GM23338 (cell line): ENCODE results near the gene PTBP2. TPM values are rescaled to one million over a fixed set of nuclear protein-coding genes. Genes with fewer than 3 reads are reported as not detected.

Source experiments
- ATAC-seq: fragments of 200-7000 bp; cut with Tn5 transposase; 3 replicates; pipeline ENCODE4 v1.9.1; 2020
- DNase-seq: peaks from one replicate; pipeline ENCODE4 v3.0.0-alpha.2; 2015; ENCODE audit warnings: low spot score
- H2AFZ ChIP-seq: fragments of 200-600 bp; sonication (generic); 2 replicates; pipeline ENCODE4 v1.8.0; 2016; ENCODE audit warnings: antibody characterized with exemption, mild to moderate bottlenecking, moderate library complexity
- H3F3A ChIP-seq: fragments of 200-600 bp; sonication (generic); replicated peaks from 2 replicates; pipeline ENCODE4 v1.8.0; 2017; ENCODE audit warnings: antibody characterized with exemption, mixed run types, low read depth
- H3K27ac ChIP-seq: fragments of 200-600 bp; sonication (generic); 2 replicates; pipeline ENCODE4 v1.6.1; 2016; ENCODE audit warnings: low read depth
- H3K27me3 ChIP-seq: fragments of 200-600 bp; sonication (generic); 2 replicates; pipeline ENCODE4 v1.8.0; 2016; ENCODE audit warnings: mild to moderate bottlenecking, mixed run types, moderate library complexity; ENCODE audit not compliant: insufficient read depth
- H3K36me3 ChIP-seq: fragments of 200-600 bp; sonication (generic); 2 replicates; pipeline ENCODE4 v1.8.0; 2016; ENCODE audit warnings: mild to moderate bottlenecking; ENCODE audit not compliant: insufficient read depth
- H3K4me1 ChIP-seq: fragments of 200-600 bp; sonication (generic); 2 replicates; pipeline ENCODE4 v1.8.0; 2016; ENCODE audit warnings: mild to moderate bottlenecking, moderate library complexity; ENCODE audit not compliant: insufficient read depth
- H3K4me2 ChIP-seq: fragments of 200-600 bp; sonication (generic); 2 replicates; pipeline ENCODE4 v1.7.1; 2017; ENCODE audit warnings: mixed run types
- H3K4me3 ChIP-seq: fragments of 200-600 bp; sonication (generic); 2 replicates; pipeline ENCODE4 v1.6.1; 2016; ENCODE audit warnings: mixed run types
- H3K79me2 ChIP-seq: fragments of 200-600 bp; sonication (generic); replicated peaks from 2 replicates; pipeline ENCODE4 v1.8.0; 2017; ENCODE audit warnings: mild to moderate bottlenecking; ENCODE audit not compliant: insufficient read depth
- H3K9me2 ChIP-seq: fragments of 200-600 bp; sonication (generic); 2 replicates; pipeline ENCODE4 v1.8.0; 2017; ENCODE audit not compliant: insufficient read depth
- H4K20me1 ChIP-seq: fragments of 200-600 bp; sonication (generic); replicated peaks from 2 replicates; pipeline ENCODE4 v1.8.0; 2017; ENCODE audit warnings: mild to moderate bottlenecking; ENCODE audit not compliant: insufficient read depth
- H3K27ac Mint-ChIP-seq: 2 replicates; pipeline ENCODE4 v1.8.0; 2020; ENCODE audit warnings: inconsistent platforms, mild to moderate bottlenecking, moderate library complexity, mixed read lengths
- H3K27me3 Mint-ChIP-seq: 3 replicates; pipeline ENCODE4 v1.8.0; 2022; ENCODE audit warnings: low read depth, mild to moderate bottlenecking, moderate library complexity, mixed read lengths, inconsistent platforms; ENCODE audit not compliant: insufficient read depth, poor library complexity
- H3K36me3 Mint-ChIP-seq: 3 replicates; pipeline ENCODE4 v1.8.0; 2021; ENCODE audit warnings: low read depth, mild to moderate bottlenecking, inconsistent platforms, moderate library complexity, mixed read lengths
- H3K4me1 Mint-ChIP-seq: 3 replicates; pipeline ENCODE4 v1.8.0; 2020; ENCODE audit warnings: mild to moderate bottlenecking, inconsistent platforms, mixed read lengths
- H3K4me3 Mint-ChIP-seq: 3 replicates; pipeline ENCODE4 v1.8.0; 2021; ENCODE audit warnings: moderate library complexity, mild to moderate bottlenecking, inconsistent platforms, mixed read lengths
- H3K9me3 Mint-ChIP-seq: 3 replicates; pipeline ENCODE4 v1.8.0; 2020; ENCODE audit warnings: moderate library complexity, mild to moderate bottlenecking, inconsistent platforms, mixed read lengths
- CREB1 ChIP-seq: fragments of 250-450 bp; sonication (Bioruptor Pico); IDR thresholded peaks from 2 replicates; pipeline ENCODE4 v1.5.0; 2020; ENCODE audit warnings: low read depth, mild to moderate bottlenecking, moderate library complexity
- CTCF ChIP-seq, 2 experiments: fragments of 200-600 bp in 1 of 2; sonication (generic) in 1 of 2; conservative IDR thresholded peaks; 2 replicates each; pipeline versions ENCODE4 v1.5.1 to v1.6.1; 2016 to 2017; ENCODE audit warnings: antibody characterized with exemption in 2 of 2, low read depth in 2 of 2, mild to moderate bottlenecking in 2 of 2, moderate library complexity in 1 of 2
- EZH2 ChIP-seq: fragments of 200-600 bp; sonication (generic); IDR thresholded peaks from one replicate; pipeline ENCODE4 v1.8.0; 2017; ENCODE audit warnings: antibody characterized with exemption, mild to moderate bottlenecking, low read depth; ENCODE audit not compliant: unreplicated experiment
- EZH2phosphoT487 ChIP-seq: fragments of 200-600 bp; sonication (generic); IDR thresholded peaks from one replicate; pipeline ENCODE4 v1.8.1; 2018; ENCODE audit warnings: antibody characterized with exemption; ENCODE audit not compliant: unreplicated experiment
- JUNB ChIP-seq: IDR thresholded peaks from one replicate; pipeline ENCODE4 v1.6.1; 2016; ENCODE audit warnings: antibody characterized with exemption; ENCODE audit not compliant: unreplicated experiment
- NANOG ChIP-seq: IDR thresholded peaks from 2 replicates; pipeline ENCODE4 v1.6.1; 2016; ENCODE audit warnings: antibody characterized with exemption, borderline replicate concordance
- POLR2AphosphoS5 ChIP-seq: IDR thresholded peaks from 2 replicates; pipeline ENCODE4 v1.6.1; 2016; ENCODE audit warnings: antibody characterized with exemption, low read depth
- STAT1 ChIP-seq: IDR thresholded peaks from one replicate; pipeline ENCODE4 v1.6.1; 2016; ENCODE audit warnings: antibody characterized with exemption; ENCODE audit not compliant: unreplicated experiment
- ZNF114 ChIP-seq: fragments of 250-450 bp; sonication (Bioruptor Pico); IDR thresholded peaks from 2 replicates; pipeline ENCODE4 v1.5.0; 2020; ENCODE audit warnings: mild to moderate bottlenecking, moderate library complexity
- ZNF331 ChIP-seq: fragments of 250-450 bp; sonication (Bioruptor Pico); IDR thresholded peaks from 2 replicates; pipeline ENCODE4 v1.5.0; 2020; ENCODE audit warnings: low read depth, mild to moderate bottlenecking, moderate library complexity
- polyA plus RNA-seq: library from polyadenylated mRNA; unstranded; fragments of >200 nt; fragmentation: Nextera tagmentation; extraction: Ambion mirVana; gene quantifications from 2 replicates; pipeline ENCODE4 v1.2.1, GENCODE V29; 2016
- total RNA-seq: library from RNA; depleted of rRNA; stranded (reverse); fragments of >200 nt; shearing (Covaris generic); gene quantifications from 2 replicates; pipeline ENCODE4 v1.2.3, GENCODE V29; 2014
- TF ChIP-seq, protein P1 (sequence below): IDR thresholded peaks from one replicate; pipeline ENCODE4 v1.6.1; 2018; ENCODE audit warnings: antibody characterized with exemption; ENCODE audit not compliant: unreplicated experiment

Gene PTBP2
- total and polyA plus RNA-seq, 2 experiments from 2014 or later = 50.2 to 108 TPM

DNA sequence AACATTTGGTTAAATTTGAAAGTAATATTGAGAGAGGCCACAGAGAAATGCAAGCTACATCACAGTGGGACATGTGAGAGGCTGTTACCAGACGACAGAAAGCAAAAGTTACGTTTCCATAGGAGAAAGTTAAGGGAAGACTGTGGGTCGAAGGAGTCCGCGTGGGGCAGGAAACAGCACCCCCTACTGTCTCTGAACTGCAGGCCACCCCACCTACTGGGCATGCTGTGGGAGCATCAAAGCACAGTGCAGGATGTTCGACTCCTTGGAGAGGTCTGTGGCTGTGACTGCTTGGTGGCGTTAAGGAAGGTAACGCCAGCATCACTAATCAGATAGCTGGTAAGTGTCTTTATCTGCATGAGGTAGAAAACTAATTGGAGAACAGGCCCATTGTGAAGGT, 123.9 kb downstream of the PTBP2 start:
- H3K4me1 ChIP-seq = no peaks in the 10 kb centered on the region
- DNase-seq = peak; percentile 73
- H3K4me1 Mint-ChIP-seq = peaks cover 2% of the 10 kb centered on the region
- no peaks in the 10 kb centered on the region for H3K27me3 Mint-ChIP-seq
- no peak overlapping the region for H3K4me2 ChIP-seq
- H3K36me3 Mint-ChIP-seq = peaks cover 4% of the 10 kb centered on the region; the same call in 1 of the 3 replicates
- no peak overlapping the region for H3K27ac ChIP-seq
- H4K20me1 ChIP-seq = no peaks in the 10 kb centered on the region
- no peak overlapping the region for H3K4me3 ChIP-seq
- no peak overlapping the region for H3K4me3 Mint-ChIP-seq
- peaks cover 5% of the 10 kb centered on the region; the same call in 2 of the 3 replicates for H3K9me3 Mint-ChIP-seq
- no peak overlapping the region for H3K27ac Mint-ChIP-seq
- H3K27me3 ChIP-seq = no peaks in the 10 kb centered on the region
- ATAC-seq = peak; percentile 99
- TF ChIP-seq CREB1 (CRISPR knock-in tag) (no peak), CTCF (conservative IDR thresholded peaks at IDR 0.05; ENCODE audit: low read depth in 2 of 2) (peak; percentile 91 to 96)
- H3F3A ChIP-seq = no peaks in the 10 kb centered on the region
- H3K9me2 ChIP-seq = peaks cover 7% of the 10 kb centered on the region
- no peaks in the 10 kb centered on the region for H3K79me2 ChIP-seq
- no peaks in the 10 kb centered on the region for H3K36me3 ChIP-seq
- H2AFZ ChIP-seq = no peak overlapping the region

DNA sequence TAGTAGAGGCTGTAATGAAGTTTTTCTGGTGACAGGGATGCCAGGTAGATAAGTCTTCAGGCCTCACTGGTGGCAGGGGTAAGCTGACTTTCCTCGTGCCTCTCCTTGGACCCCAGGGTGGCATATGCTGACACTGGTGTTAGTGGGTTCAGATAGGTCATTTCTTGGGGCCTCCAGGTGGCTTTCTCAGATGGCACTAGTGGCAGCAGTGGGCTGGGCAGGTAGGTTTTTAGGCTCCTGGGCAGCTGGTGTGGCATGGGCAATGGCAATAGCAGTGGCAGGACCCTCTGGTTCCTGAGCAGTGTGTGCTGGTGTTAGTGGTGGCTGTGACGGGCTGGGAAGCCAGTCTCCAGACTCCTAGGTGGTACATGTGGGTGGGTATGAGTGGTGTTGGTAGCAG, 140.3 kb downstream of the PTBP2 start:
- Histone ChIP-seq H3K4me3 (no peak overlapping the region), H3K79me2 (no peaks in the 10 kb centered on the region), H3K9me2 (no peaks in the 10 kb centered on the region; the same call in 1 of the 2 replicates), H3K36me3 (no peaks in the 10 kb centered on the region), H3K4me1 (no peaks in the 10 kb centered on the region), H3F3A (no peaks in the 10 kb centered on the region), H2AFZ (no peak overlapping the region), H4K20me1 (no peaks in the 10 kb centered on the region), H3K27ac (no peak overlapping the region), H3K4me2 (no peak overlapping the region), H3K27me3 (no peaks in the 10 kb centered on the region)
- Mint-ChIP-seq H3K27ac (no peak overlapping the region), H3K4me3 (no peak overlapping the region), H3K9me3 (peaks cover 18% of the 10 kb centered on the region), H3K36me3 (peaks cover 10% of the 10 kb centered on the region), H3K27me3 (peaks cover 1% of the 10 kb centered on the region), H3K4me1 (no peaks in the 10 kb centered on the region; the same call in 2 of the 3 replicates)
- TF ChIP-seq NANOG = no peak
- TF ChIP-seq POLR2AphosphoS5 = no peak
- TF ChIP-seq ZNF114 (CRISPR knock-in tag) = no peak
- no peak for TF ChIP-seq JUNB
- ATAC-seq (no peak), DNase-seq (no peak)

- no peak overlapping the region for H3K27ac ChIP-seq
- peaks cover 1% of the 10 kb centered on the region for H3K27me3 Mint-ChIP-seq
- no peak overlapping the region for H3K4me3 ChIP-seq
- H3K4me1 Mint-ChIP-seq = no peaks in the 10 kb centered on the region; the same call in 2 of the 3 replicates
- no peaks in the 10 kb centered on the region for H3K4me1 ChIP-seq
- DNase-seq (no peak), ATAC-seq (no peak)
- H3K9me3 Mint-ChIP-seq = peaks cover 13% of the 10 kb centered on the region
- no peak for TF ChIP-seq ZNF331 (CRISPR knock-in tag)
- TF ChIP-seq CTCF (conservative IDR thresholded peaks at IDR 0.05; ENCODE audit: low read depth in 2 of 2) = no peak
- TF ChIP-seq EZH2phosphoT487 = no peak
- TF ChIP-seq JUNB = no peak
- TF ChIP-seq, protein P1, sequence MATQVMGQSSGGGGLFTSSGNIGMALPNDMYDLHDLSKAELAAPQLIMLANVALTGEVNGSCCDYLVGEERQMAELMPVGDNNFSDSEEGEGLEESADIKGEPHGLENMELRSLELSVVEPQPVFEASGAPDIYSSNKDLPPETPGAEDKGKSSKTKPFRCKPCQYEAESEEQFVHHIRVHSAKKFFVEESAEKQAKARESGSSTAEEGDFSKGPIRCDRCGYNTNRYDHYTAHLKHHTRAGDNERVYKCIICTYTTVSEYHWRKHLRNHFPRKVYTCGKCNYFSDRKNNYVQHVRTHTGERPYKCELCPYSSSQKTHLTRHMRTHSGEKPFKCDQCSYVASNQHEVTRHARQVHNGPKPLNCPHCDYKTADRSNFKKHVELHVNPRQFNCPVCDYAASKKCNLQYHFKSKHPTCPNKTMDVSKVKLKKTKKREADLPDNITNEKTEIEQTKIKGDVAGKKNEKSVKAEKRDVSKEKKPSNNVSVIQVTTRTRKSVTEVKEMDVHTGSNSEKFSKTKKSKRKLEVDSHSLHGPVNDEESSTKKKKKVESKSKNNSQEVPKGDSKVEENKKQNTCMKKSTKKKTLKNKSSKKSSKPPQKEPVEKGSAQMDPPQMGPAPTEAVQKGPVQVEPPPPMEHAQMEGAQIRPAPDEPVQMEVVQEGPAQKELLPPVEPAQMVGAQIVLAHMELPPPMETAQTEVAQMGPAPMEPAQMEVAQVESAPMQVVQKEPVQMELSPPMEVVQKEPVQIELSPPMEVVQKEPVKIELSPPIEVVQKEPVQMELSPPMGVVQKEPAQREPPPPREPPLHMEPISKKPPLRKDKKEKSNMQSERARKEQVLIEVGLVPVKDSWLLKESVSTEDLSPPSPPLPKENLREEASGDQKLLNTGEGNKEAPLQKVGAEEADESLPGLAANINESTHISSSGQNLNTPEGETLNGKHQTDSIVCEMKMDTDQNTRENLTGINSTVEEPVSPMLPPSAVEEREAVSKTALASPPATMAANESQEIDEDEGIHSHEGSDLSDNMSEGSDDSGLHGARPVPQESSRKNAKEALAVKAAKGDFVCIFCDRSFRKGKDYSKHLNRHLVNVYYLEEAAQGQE = no peak
- TF ChIP-seq CREB1 (CRISPR knock-in tag) = no peak
- no peak for TF ChIP-seq STAT1
- TF ChIP-seq EZH2 = no peak
- no peak overlapping the region for H3K4me3 Mint-ChIP-seq
- H3K79me2 ChIP-seq = no peaks in the 10 kb centered on the region
- H3K27ac Mint-ChIP-seq = no peak overlapping the region
- H3K36me3 Mint-ChIP-seq = peaks cover 8% of the 10 kb centered on the region
- no peak overlapping the region for H3K4me2 ChIP-seq
- H3K9me2 ChIP-seq = no peaks in the 10 kb centered on the region; the same call in 1 of the 2 replicates
- H3F3A ChIP-seq = no peaks in the 10 kb centered on the region
- H2AFZ ChIP-seq = no peak overlapping the region
- H3K36me3 ChIP-seq = no peaks in the 10 kb centered on the region
- H4K20me1 ChIP-seq = no peaks in the 10 kb centered on the region
- H3K27me3 ChIP-seq = no peaks in the 10 kb centered on the region
These were observed 141.9 kb downstream of the PTBP2 start for GRCh38 chr1:96863449-96863848.
